Loucy (cell line): ENCODE measurements around the gene ZNF689.

Experiments used
- CTCF ChIP-seq: fragments of 200-600 bp; sonication (generic); conservative IDR thresholded peaks from 2 replicates; pipeline ENCODE4 v1.5.1; 2014; ENCODE audit warnings: mild to moderate bottlenecking, antibody characterized with exemption, low read length
- EZH2phosphoT487 ChIP-seq: fragments of 200-600 bp; IDR thresholded peaks from 2 replicates; pipeline ENCODE4 v1.6.1; 2018; ENCODE audit warnings: antibody characterized with exemption, mild to moderate bottlenecking, moderate library complexity, borderline replicate concordance

- no peak for TF ChIP-seq CTCF
- TF ChIP-seq EZH2phosphoT487 = no peak
Observed at GRCh38 chr16:30636599-30636998, 26.4 kb upstream of the ZNF689 start.
